Measurements from ENCODE around the gene SERTAD1.

Gene SERTAD1

DNA sequence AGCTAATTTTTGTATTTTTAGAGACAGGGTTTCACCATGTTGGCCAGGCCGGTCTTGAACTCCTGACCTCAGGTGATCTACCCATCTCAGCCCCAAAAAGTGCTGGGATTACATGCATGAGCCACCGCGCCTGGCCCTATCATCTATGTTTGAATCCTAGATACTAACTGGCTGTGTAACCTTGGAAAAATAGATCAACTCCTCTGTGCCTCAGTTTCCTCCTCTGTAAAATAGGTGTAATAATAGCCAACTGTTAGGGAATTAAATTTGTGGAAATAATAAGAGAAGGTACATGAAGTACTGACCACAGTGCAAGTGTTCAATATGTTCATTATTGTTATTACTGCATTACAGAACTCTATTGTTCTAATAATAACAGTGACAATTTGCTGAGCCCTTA is 45.3 kb upstream of the SERTAD1 start:
- Histone ChIP-seq H3K9me3 (ENCODE audit: low read length) (no peaks in the 10 kb centered on the region), H3K4me3 (ENCODE audit: low read depth, low read length, poor library complexity, severe bottlenecking) (no peak overlapping the region), H3K27me3 (ENCODE audit: insufficient read depth, low read length) (peaks cover 10% of the 10 kb centered on the region; the same call in 1 of the 2 replicates), H3K4me1 (ENCODE audit: insufficient read depth, low read length, severe bottlenecking) (peaks cover 7% of the 10 kb centered on the region), H3F3A (ENCODE audit: insufficient read depth, low read length) (no peaks in the 10 kb centered on the region), H4K20me1 (ENCODE audit: insufficient read depth, low read length) (no peaks in the 10 kb centered on the region), H3K79me2 (ENCODE audit: insufficient read depth, low read length) (no peaks in the 10 kb centered on the region), H2AFZ (ENCODE audit: low read length) (no peak overlapping the region), H3K4me2 (ENCODE audit: low read length) (no peak overlapping the region), H3K9ac (ENCODE audit: low read length) (no peak overlapping the region), H3K9me2 (ENCODE audit: low read depth, low read length) (no peaks in the 10 kb centered on the region), H3K27ac (ENCODE audit: low read depth, low read length, poor library complexity, severe bottlenecking) (no peak overlapping the region), H3K36me3 (ENCODE audit: insufficient read depth, low read length) (no peaks in the 10 kb centered on the region)
- TF ChIP-seq CTCF (IDR thresholded peaks at IDR 0.05; ENCODE audit: low read length) = no peak
- TF ChIP-seq EZH2 (IDR thresholded peaks at IDR 0.05; ENCODE audit: borderline replicate concordance, low read length) = no peak

DNA sequence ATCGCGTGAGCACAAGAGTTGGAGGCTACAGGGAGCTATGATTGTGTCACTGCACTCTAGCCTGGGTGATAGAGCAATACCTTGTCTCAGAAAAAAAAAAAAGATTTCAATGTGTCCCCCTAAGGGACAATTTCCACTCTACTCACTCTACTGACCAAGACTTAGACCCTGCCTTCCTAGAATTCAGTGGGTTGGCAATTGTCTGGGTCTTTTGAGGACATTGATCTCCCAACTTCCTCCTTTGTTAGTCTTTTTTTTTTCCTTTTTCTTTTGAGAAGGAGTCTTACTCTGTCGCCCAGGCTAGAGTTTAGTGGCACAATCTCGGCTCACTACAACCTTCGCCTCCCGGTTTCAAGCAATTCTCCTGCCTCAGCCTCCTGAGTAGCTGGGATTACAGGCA is 43.2 kb upstream of the SERTAD1 start:
- Histone ChIP-seq H3K9me3 (ENCODE audit: low read length) (no peaks in the 10 kb centered on the region), H4K20me1 (ENCODE audit: insufficient read depth, low read length) (no peaks in the 10 kb centered on the region), H2AFZ (ENCODE audit: low read length) (no peak overlapping the region), H3K79me2 (ENCODE audit: insufficient read depth, low read length) (no peaks in the 10 kb centered on the region), H3K9ac (ENCODE audit: low read length) (no peak overlapping the region), H3K9me2 (ENCODE audit: low read depth, low read length) (no peaks in the 10 kb centered on the region), H3K36me3 (ENCODE audit: insufficient read depth, low read length) (no peaks in the 10 kb centered on the region), H3K27ac (ENCODE audit: low read depth, low read length, poor library complexity, severe bottlenecking) (no peak overlapping the region), H3F3A (ENCODE audit: insufficient read depth, low read length) (no peaks in the 10 kb centered on the region), H3K27me3 (ENCODE audit: insufficient read depth, low read length) (peaks cover 5% of the 10 kb centered on the region; the same call in 1 of the 2 replicates), H3K4me1 (ENCODE audit: insufficient read depth, low read length, severe bottlenecking) (peaks cover 20% of the 10 kb centered on the region), H3K4me3 (ENCODE audit: low read depth, low read length, poor library complexity, severe bottlenecking) (no peak overlapping the region), H3K4me2 (ENCODE audit: low read length) (no peak overlapping the region)
- TF ChIP-seq EZH2 (IDR thresholded peaks at IDR 0.05; ENCODE audit: borderline replicate concordance, low read length) = no peak
- TF ChIP-seq CTCF (IDR thresholded peaks at IDR 0.05; ENCODE audit: low read length) = no peak

DNA sequence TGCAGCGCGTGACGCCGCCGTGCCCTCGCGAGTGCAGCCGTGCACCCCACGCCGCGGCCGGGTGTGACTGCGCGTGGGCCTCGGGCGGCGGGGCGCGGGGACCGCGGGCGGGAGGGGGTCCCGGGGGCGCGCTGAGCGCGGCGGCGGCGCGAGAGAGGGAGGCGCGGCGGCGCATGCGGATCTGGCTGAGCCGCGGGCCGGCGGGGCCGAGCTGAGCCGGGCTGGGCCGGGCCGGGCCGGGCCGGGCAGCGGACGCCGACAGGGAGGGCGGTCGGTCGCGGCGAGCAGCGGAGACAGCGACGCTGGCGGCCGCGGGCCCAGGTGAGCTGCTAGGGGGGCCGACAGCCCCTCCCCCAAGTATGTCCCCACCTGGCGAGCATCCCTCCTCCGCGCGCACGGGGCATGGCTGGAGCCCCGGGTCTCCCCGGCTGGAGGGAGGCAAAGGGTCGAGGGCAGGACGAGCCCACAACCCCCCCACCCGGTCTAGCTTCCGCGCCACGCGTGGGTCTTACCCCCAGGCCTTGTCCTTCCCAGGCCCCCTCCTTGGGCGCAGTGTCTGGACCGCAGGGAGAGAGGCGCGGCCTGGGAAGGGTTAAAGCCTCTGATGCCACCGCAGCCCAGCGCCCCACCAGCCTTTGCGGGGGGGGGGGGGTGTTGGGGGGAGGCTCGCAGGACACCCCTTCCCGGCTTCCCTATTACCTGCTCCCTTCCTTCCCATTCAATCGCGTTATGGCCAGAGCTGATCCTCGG is 41.4 kb upstream of the SERTAD1 start, which contains the start of gene SPTBN4:
Gene SPTBN4, plus strand, starts transcription at position 17 of the 750 bp plus-strand sequence. CDS start 5,621 bp downstream, outside the sequence.
- no peaks in the 10 kb centered on the region for H3K79me2 ChIP-seq (ENCODE audit: insufficient read depth, low read length)
- H3K4me1 ChIP-seq (ENCODE audit: insufficient read depth, low read length, severe bottlenecking) = peaks cover 20% of the 10 kb centered on the region
- no peaks in the 10 kb centered on the region for H3K36me3 ChIP-seq (ENCODE audit: insufficient read depth, low read length)
- H3F3A ChIP-seq (ENCODE audit: insufficient read depth, low read length) = no peaks in the 10 kb centered on the region
- no peak within 1 kb of the TSS for H3K27ac ChIP-seq (ENCODE audit: low read depth, low read length, poor library complexity, severe bottlenecking)
- H3K9ac ChIP-seq (ENCODE audit: low read length) = peak within 1 kb of the TSS; percentile 13; the same call in 1 of the 2 replicates
- H3K4me2 ChIP-seq (ENCODE audit: low read length) = peak within 1 kb of the TSS; percentile 79
- no peaks in the 10 kb centered on the region for H3K9me2 ChIP-seq (ENCODE audit: low read depth, low read length)
- H3K4me3 ChIP-seq (ENCODE audit: low read depth, low read length, poor library complexity, severe bottlenecking) = peak within 1 kb of the TSS; percentile 86
- peaks cover 5% of the 10 kb centered on the region; the same call in 1 of the 2 replicates for H3K27me3 ChIP-seq (ENCODE audit: insufficient read depth, low read length)
- TF ChIP-seq CTCF (IDR thresholded peaks at IDR 0.05; ENCODE audit: low read length) = no peak
- TF ChIP-seq EZH2 (IDR thresholded peaks at IDR 0.05; ENCODE audit: borderline replicate concordance, low read length) = no peak
- no peaks in the 10 kb centered on the region for H4K20me1 ChIP-seq (ENCODE audit: insufficient read depth, low read length)
- H3K9me3 ChIP-seq (ENCODE audit: low read length) = no peaks in the 10 kb centered on the region
- H2AFZ ChIP-seq (ENCODE audit: low read length) = no peak within 1 kb of the TSS

All from OCI-LY1 (cell line).